Fibroblast of skin of left quadriceps (primary cell): ENCODE results near the gene DHPS.
"Not testable (repeated sequence)": the region's sequence is repeated elsewhere in the genome, so short reads cannot be mapped to it uniquely, and the experiment has no call there.

Experiments
- DNase-seq, 2 experiments: peaks; one replicate each; pipeline ENCODE4 v3.0.0-alpha.2; 2013; ENCODE audit warnings: low read depth in 2 of 2

The DHPS gene

DNA sequence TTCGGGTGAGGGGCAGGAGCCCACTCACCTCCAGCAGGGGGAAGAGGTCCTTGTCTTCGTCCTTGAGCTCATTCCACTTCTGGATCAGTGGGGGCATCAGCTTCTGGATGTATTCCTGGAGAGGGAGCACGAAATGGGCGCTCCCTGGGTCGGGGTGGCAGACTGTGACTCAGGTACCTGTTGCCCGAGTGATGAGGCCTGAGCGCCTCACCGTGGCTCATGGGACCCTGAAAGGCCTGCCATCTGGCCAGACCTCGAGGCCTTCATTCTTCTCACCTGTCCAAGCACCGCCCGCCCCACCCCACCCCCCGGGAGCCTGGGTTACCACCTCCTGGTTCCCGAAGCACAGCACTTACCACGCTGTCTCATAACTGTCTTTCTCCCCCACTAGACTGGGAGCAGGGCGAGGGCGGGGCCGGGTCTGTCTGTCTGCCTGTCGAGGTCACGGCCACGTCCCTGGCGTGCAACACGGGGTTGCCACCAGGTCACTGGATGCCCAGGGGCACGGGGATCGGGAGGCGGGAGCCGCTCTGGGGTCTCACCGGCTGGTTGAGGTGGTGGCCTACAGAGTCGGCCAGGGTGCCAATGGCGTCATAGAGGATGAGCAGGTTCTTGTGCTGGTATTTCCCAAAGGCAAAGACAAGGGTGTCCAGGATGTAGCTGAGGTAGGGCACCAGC, 24.1 kb upstream of the DHPS start:
- DNase-seq: no peak

DNA sequence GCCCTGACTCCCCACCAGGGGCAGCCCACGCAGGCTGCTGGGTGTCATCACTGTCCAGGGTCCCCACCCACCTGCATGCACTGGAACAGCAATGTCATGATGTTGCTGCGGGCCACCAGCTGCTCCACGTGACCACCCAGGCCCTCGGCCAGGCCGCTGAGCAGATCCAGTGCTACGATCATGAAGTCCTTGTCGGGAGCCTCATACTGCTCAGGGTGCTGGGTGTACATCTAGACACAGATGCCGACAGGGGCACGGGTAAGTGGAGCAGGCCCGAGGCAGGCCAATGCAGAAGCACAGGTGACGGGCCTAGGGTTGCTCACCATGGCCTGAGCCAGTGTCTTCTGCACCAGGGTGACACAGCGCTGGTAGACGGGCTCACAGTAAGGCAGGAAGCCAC, 23.5 kb upstream of the DHPS start:
- DNase-seq: no peak

DNA sequence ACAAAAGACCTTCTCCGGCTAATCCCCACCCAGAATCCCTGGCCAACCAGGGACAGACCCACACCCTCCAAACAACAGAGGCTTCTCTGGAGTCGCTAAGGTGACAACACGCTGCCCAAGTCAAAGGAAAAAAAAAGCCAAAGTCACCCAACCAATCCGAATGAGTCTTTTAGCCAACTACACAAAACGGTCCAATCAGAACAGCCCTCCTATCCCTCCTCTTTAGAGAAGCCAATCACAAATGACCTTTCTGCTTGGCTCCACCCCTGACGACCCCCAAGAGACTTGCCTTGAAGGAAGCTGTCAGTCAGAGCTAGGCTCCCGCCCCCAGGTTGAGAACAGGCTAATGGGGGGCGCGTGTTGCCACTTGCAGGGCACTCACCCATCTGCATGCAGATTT, 21.4 kb upstream of the DHPS start:
- no peak for DNase-seq

DNA sequence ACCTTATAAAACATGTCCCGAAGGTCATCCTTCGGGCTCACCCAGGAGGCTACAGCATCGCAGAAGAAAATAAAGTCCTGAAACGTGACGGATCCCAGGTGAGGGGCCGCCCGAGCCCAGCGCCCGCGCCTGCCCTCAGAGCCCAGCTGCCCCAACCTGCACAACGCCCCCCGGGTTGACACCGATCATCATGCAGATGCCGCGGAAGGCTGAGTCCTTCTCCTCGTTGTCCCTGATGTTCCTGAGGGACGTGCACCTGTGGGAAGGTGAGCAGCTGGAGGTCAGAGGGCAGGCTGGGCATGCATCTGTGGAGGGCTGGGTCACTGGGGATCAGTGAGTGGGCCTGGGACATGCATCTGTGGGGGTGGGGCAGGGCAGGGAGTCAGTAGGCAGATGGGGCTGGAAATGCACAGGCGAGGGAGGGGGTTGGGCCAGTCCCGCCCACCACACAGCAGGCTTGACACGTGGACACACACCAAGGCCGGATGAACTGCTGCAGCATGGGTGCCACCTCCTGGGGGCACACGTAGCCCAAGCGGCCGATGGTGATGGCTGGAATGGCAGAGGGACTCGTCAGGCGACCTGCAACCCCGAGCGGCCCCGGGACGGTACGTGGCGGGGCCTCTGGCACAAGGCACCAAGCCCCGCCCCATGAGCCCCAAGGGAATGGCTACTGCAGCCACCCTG, 20.1 kb upstream of the DHPS start:
- DNase-seq: no peak

DNA sequence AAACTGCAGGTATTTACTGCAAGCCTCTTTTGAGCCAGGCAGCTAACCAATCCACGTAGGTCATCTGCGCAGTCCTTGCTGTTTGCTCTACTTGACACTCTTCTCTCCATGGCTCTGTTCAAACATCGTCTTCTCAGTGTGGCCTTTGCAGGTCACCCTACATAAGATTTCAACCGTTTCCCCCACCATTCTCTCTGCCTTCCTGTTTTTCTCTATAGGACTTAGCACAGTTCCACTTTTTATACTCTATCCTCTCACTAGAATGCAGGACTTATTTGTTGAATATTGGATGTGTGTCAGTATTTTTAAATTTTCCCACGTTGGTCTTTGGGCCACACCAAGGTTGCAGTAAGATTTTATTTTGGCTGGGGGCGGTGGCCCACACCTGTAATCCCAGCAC, 16.5 kb upstream of the DHPS start:
- DNase-seq: no peak

DNA sequence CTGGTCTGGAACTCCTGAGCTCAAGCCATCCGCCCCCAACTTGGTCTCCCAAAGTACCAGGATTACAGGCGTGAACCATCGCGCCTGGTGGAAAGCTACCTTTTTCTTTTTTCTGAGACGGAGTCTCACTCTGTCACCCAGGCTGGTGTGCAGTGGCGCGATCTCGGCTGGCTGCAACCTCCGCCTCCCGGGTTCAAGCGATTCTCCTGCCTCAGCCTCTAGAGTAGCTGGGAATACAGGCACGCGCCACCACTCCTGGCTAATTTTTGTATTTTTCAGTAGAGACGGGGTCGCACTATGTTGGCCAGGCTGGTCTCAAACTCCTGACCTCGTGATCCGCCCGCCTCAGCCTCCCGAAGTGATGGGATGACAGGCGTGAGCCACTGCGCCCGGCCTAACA, 15.7 kb upstream of the DHPS start:
- DNase-seq: not testable (repeated sequence)

DNA sequence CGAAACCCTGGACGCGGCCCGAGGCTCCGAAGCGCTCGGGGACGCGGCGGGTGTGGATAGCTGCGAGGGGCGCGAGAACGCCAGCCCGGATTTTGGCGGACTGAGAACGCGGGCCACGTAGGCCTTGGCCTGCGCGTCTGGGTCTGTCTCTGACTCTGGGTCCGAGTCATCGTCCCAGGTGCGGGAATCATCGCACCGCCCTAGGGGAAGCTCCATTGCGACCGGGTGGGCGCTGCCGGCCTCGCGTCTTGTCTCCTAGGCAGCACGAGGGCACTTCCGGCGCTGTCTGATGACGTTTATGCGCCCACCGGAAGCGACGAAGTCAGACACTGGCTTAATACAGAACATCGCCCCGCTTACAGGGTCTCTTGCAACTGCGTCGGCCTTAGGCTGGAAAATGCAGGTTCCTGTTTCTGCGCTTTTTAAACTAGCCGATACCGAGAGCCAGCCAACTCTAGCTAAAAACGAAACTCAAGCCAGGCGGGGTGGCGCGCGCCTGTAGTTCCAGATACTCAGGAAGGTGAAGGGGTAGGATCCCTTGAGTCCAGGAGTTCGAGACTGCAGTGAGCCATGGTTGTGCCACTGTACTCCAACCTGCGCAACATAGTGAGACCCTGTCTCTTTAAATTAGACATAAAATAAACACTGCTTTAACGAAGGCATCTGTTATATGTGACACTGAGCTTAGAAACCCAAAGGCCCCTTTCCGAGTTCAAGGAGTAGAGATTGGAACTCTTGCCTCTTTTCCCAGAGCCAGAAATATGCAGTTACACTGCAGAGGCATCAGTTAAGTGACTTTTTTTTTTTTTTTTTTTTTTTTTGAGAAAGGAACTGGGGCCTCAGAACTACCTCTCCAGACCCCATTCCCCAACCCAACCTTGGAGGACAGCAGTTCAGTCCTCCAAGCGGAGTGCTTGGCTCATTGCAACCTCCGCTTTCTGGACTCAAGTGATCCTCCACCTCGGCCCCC, 15.0 kb upstream of the DHPS start, which contains the start of gene FBXW9:
Gene FBXW9, minus strand, starts transcription at position 266 of the 970 bp plus-strand sequence. Its CDS starts 50 bp downstream, at position 216.
- peak; percentile 90 for DNase-seq

DNA sequence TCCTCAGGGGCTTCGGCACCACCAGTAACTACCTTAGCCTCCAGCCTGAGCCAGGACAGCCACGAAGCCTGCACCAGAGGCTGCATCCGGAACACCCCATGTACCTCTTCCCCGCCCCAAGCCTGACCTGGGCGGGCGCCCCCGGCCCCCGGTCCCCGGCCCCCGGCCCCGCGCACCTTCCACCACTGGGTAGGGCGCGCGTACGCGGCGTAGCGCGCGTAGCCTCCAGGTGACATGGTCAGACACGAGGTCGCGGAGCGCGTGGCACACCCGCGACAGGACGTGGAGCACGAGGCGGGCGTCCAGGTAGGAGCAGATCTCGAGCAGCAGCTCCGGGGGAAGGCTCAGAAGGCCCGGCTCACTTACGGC, 14.3 kb upstream of the DHPS start:
- DNase-seq: no peak

DNA sequence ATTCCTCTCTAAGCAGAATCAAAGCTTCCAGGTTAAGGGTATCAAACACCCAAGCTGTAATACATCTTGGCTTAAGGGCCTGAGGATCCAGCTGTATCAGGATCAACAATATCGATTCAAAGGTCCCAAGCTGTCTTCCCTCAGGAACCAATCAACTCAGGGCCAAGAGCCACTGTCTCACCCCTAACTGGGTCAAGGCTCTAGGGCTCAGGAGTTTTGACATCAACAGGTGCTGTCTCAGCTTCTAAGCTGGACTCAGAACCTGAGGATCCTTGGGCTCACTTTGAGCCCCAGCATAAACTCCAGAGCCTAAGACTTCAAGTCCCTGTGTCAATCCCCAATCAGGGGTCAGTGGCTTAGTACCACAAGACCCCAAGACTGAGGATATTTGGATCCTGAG, 13.8 kb upstream of the DHPS start:
- no peak for DNase-seq

DNA sequence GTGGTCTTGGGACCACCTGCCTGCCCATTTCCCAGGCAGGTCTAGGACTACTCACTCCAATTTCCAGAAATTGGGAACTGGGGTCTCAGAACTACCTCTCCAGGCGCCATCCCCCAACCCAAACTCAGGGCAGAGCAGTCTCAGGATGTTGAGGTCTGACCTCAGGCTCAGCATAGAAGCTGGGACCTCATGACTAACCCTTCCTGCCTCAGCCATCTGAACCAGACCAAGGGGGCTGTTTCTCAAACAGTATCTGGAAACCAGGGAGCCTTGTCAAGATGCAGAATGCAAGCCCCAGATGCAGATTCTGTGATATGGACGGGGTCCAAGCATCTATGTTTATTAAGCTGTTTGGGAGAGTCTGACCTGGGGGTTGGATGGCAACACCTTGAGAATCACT, 13.4 kb upstream of the DHPS start:
- DNase-seq: no peak

DNA sequence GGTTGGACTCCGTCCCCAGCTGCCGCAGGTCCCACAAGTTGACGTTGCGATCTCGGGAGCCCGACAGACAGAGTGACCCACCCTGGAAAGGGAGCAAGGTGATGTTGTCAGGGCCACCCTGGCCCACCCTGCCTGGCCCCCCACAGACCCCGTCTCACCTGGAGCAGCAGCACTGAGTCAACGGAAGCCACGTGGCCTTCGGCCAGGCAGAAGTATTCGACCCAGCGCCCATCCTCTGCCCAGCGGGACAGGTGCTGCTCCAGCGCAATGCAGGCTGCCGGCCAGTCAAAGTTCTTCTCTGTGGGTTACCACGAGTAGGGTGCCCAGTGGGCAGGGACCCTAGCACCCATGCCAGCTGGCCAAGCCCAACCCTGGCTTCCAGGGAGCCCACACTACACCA, 13.0 kb upstream of the DHPS start:
- DNase-seq: no peak

DNA sequence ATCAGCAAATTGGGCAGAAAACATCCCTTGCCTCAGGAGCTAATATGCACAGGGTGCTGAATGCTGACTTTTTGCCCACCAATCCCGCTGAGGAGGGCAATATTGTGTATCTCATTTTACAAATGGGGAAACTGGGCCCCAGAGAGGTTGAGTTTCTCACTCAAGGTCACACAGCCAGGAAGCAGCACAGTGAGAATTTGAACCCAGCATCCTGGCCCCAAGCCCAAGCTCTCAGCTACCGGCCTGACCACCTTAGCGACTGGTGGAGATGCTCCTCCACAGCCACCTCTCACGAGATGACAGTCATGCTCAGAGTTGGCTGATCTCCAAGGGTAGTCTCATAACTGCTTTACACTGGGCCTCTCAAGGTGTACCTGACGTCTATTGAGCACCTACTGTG, 11.3 kb upstream of the DHPS start:
- DNase-seq: no peak

DNA sequence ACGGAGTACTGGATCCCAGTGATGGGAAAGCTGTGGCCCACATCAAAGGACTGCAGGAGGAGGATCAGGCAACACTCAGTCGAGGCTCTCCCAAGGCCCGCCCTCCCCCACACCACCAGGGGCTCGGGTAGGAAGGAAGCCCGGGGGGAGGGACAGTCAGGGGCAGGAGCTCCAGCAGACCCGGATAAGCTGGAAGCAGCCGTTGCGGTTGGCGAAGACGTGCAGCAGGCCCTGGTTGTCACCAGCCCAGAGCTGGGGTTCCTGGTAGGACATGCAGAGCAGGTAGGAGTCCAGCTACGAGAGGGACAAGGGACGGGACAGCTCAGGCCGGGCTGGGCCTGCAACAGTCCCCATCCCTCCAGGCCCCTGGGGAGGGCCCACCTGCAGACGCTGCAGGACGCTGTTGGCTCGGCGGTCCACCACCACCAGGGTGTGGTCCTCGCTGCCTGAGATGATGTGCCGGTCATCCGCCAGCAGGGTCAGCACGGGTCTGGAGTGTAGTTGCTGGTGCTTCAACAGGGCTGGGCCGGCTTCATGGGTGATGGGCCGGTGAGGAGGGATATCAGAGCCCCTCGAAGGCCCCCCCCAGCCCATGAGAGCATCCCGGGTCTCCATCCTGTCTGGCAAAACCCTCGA, 8.0 kb upstream of the DHPS start:
- no peak for DNase-seq

DNA sequence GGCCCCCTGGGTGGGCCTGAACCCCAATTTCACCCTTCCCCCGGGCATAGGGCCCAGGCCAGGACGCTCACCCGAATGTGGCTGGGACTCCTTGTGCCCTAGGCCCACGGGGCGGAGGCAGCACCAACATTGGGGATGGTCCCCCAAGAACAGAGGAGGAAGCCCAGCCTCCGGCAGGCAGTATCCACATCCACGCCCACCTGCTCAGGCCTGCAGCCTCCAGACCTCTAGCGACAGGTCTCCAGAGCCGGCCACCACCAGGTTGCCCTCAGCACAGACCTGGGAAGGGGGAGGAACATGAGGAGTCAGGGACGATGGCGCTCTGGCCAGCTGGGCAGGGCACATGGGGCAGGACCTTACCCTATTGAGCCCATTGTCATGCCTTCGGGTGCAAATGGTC, 7.3 kb upstream of the DHPS start:
- no peak for DNase-seq

DNA sequence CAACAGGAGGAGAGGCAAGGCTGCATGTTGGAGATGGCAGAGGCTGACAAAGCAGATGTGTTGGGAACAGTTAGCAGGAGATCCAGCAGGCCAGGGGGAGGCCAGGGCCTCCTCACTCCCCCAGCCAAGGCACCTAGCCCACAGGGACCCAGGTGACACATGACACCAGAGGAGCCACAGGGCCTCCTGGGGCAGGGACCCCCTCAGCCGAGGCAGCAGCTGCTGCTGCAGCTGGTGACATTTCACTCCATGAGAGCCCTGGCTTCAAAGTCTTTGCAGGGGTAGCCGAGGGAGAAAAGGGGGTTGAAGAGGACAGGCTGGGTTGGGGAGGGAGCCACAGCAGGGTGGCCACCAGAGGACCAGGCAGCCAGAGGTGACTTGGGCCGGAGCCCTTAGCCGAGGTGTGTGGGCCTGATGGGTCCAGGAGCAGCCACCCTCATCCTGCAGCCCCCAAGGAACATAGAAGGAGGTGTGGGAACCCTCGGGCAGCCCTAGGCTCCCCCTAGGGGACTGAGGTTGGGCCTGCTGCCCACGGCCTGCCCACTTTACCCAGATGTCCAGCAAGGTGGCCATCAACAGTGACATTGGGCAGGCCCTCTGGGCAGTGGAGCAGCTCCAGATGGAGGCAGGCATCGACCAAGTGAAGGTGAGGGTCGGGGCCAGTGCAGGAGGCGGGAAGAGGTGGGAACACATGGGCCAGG, 6.0 kb upstream of the DHPS start, which contains the start of gene GNG14:
Gene GNG14, plus strand, starts transcription at position 503 of the 701 bp plus-strand sequence. Its CDS starts 51 bp downstream, at position 554.
- no peak for DNase-seq

DNA sequence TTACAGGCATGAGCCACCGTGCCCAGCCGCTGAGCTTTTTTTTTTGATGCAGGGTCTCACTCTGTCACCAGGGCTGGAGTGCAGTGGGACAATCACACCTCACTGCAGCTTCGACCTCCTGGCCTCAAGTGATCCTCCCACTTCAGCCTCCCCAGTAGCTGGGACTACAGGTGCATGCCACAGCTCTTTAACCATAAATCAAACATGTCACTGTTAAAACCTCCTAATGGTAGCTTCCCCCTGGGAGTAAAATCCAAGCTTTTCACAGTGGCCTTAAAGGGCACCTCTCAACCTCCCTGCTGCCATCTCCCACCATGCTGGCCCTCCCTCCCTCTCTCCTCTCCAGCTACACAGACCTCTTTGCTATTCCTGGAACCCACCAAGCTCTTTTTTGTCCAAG, 4.2 kb upstream of the DHPS start:
- DNase-seq: no peak

DNA sequence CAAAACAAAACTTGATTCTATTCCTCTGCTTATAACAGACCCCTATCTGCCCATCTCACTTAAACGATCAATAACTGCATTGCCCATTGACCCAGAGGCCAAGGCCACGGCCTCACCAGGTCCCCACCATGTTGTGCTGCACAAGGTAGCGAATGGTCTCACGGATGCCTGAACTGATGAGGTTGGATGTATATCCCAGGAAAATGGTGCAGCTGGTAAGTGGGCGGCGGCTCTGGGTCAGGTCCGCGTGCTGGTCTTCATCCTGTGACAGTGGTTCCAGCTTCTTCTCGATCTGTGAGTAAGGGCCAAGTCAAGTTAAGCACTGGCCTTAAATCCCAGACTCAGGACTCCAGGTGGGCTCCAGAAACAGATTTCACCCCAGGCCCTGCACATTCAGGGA, 1.6 kb downstream of the DHPS start:
- no peak for DNase-seq

DNA sequence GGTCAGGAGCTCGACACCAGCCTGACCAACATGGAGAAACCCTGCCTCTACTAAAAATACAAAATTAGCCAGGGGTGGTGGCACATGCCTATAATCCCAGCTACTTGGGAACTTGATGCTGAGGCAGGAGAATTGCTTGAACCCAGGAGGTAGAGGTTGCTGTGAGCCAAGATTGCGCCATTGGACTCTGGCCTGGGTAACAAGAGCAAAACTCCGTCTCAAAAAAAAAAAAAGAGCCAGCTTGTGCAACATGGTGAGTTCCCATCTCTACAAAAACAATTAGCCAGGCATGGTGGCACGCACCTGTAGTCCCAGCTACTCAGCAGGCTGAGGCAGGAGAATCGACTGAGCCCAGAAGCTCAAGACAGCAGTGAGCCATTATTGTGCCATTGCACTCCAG, 3.6 kb downstream of the DHPS start:
- not testable (repeated sequence) for DNase-seq

DNA sequence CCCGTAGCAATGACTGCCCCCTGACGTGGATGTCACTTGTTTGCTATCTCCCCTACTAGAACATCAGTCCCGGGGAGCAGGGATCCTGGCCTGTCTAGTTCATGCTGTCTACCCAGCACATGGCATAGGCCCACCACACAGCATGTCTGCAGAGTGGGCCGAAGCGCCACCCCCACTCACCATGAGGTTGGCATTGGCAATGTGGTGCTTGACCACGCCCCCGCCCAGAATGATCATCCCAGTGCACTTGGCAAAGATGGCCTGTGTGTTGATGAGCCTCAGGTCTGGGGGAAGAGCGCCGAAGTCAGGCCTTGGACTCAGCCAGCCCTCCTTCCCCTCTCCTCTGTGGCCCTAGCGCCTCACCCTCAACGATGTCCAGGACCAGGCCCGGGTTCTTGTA, 4.8 kb downstream of the DHPS start:
- DNase-seq: no peak

DNA sequence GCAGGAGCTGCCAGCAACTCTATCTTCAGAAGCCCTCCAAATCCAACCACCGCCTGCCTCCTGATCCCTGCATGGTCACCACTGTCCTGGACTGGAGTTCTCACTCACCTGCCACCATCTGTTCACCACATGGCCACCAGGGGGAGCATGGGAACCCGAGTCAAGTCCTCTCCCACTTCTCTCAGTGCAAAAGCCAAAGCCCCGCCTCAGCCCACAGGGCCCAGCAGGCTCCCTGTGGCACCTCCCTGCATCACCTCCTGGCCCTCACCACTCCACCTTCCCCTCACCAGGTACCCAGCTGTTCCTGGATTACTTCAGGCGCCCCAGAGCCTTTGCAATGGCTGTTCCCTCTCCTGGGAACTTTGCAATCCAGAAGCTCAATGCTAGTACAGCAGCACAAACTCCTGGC, 5.3 kb downstream of the DHPS start:
- DNase-seq: peak; percentile 33 to 39

DNA sequence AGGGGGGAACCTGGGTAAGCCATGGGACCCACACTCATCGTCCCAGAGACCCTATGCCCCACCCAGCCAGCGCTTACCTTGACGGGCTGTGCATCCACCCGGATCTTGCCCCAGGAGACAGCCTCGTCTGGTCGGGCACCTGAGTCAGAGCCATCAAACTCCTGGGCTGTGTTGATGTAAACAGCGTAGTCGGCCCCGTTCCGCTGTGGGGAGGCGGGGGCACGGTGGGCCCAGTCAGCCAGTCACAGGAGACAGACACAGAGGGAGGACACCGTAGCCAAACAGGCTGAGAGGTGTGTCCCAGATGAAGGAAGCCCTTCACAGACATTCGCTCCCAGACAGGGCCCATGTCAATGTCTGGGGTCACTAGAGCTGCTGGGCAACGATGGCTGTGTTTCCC, 5.7 kb downstream of the DHPS start:
- DNase-seq: no peak
